Liver (tissue), 3 donors: Measurements from ENCODE around the gene SMYD1.

Experiments used
- FOXA1 ChIP-seq: IDR thresholded peaks from 2 replicates; pipeline ENCODE4 v1.6.1; 2016; ENCODE audit warnings: antibody characterized with exemption
- HNF4G ChIP-seq: IDR thresholded peaks from 2 replicates; pipeline ENCODE4 v1.6.1; 2016; ENCODE audit warnings: antibody characterized with exemption
- REST ChIP-seq: IDR thresholded peaks from 2 replicates; pipeline ENCODE4 v1.6.1; 2016; ENCODE audit warnings: antibody characterized with exemption, mild to moderate bottlenecking
- RXRA ChIP-seq, 2 donors: IDR thresholded peaks; 2 replicates each; pipeline ENCODE4 v1.6.1; 2017 to 2018; ENCODE audit warnings: antibody characterized with exemption in 2 of 2, mild to moderate bottlenecking in 1 of 2
- TAF1 ChIP-seq: conservative IDR thresholded peaks from 2 replicates; pipeline ENCODE4 v1.6.1; 2016; ENCODE audit warnings: antibody characterized with exemption, mild to moderate bottlenecking
- YY1 ChIP-seq: IDR thresholded peaks from 2 replicates; pipeline ENCODE4 v1.6.1; 2016; ENCODE audit warnings: antibody characterized with exemption, mild to moderate bottlenecking
- TF ChIP-seq, protein P1 (sequence below): fragments of 150-350 bp; IDR thresholded peaks from 2 replicates; pipeline ENCODE4 v1.5.1; 2017; ENCODE audit warnings: improper control_type of control experiment, low read depth, low read length; ENCODE audit not compliant: missing input control
- TF ChIP-seq, protein P2 (sequence below): IDR thresholded peaks from 2 replicates; pipeline ENCODE4 v1.6.1; 2016; ENCODE audit warnings: antibody characterized with exemption
- donor health status: healthy.
- donor health status: healthy.

GRCh38 chr2:88053934-88054781 is 13.5 kb upstream of the SMYD1 start:
- TF ChIP-seq, protein P1, sequence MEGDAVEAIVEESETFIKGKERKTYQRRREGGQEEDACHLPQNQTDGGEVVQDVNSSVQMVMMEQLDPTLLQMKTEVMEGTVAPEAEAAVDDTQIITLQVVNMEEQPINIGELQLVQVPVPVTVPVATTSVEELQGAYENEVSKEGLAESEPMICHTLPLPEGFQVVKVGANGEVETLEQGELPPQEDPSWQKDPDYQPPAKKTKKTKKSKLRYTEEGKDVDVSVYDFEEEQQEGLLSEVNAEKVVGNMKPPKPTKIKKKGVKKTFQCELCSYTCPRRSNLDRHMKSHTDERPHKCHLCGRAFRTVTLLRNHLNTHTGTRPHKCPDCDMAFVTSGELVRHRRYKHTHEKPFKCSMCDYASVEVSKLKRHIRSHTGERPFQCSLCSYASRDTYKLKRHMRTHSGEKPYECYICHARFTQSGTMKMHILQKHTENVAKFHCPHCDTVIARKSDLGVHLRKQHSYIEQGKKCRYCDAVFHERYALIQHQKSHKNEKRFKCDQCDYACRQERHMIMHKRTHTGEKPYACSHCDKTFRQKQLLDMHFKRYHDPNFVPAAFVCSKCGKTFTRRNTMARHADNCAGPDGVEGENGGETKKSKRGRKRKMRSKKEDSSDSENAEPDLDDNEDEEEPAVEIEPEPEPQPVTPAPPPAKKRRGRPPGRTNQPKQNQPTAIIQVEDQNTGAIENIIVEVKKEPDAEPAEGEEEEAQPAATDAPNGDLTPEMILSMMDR: no peak
- TF ChIP-seq FOXA1: no peak
- no peak for TF ChIP-seq TAF1
- TF ChIP-seq, protein P2, sequence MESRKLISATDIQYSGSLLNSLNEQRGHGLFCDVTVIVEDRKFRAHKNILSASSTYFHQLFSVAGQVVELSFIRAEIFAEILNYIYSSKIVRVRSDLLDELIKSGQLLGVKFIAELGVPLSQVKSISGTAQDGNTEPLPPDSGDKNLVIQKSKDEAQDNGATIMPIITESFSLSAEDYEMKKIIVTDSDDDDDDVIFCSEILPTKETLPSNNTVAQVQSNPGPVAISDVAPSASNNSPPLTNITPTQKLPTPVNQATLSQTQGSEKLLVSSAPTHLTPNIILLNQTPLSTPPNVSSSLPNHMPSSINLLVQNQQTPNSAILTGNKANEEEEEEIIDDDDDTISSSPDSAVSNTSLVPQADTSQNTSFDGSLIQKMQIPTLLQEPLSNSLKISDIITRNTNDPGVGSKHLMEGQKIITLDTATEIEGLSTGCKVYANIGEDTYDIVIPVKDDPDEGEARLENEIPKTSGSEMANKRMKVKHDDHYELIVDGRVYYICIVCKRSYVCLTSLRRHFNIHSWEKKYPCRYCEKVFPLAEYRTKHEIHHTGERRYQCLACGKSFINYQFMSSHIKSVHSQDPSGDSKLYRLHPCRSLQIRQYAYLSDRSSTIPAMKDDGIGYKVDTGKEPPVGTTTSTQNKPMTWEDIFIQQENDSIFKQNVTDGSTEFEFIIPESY: no peak
- no peak for TF ChIP-seq RXRA (IDR thresholded peaks at IDR 0.05)
- TF ChIP-seq YY1: no peak
- no peak for TF ChIP-seq HNF4G
- no peak for TF ChIP-seq REST
